ENCODE measurements around the gene PRR9. TPM values are rescaled to one million over a fixed set of nuclear protein-coding genes. Genes with fewer than 3 reads are reported as not detected.

Gene PRR9
- total RNA-seq, 2 experiments from 2014 or later: not detected

GRCh38 chr1:153232553-153232952 is 15.2 kb downstream of the PRR9 start:
- H3K4me3 Mint-ChIP-seq: no peak overlapping the region

GRCh38 chr1:153233448-153233847 is 16.1 kb downstream of the PRR9 start:
- no peaks in the 10 kb centered on the region for H3K4me1 Mint-ChIP-seq (ENCODE audit: low read depth)
- intact Hi-C loops (cut with micrococcal nuclease): no loop called here
- no peaks in the 10 kb centered on the region for H3K9me3 Mint-ChIP-seq
- CTCF ChIA-PET: interaction anchor here (0.7 to 1.1 kb wide), 2 partner anchors 54 to 754 kb away, joined by 3 read pairs; no protein-coding TSS in a partner anchor
- no peak for DNase-seq
- H3K27ac Mint-ChIP-seq: no peak overlapping the region
- no peak overlapping the region for H3K4me3 Mint-ChIP-seq
- no peaks in the 10 kb centered on the region for H3K36me3 Mint-ChIP-seq (ENCODE audit: low read depth)
- peaks cover 8% of the 10 kb centered on the region for H3K27me3 Mint-ChIP-seq (ENCODE audit: low read depth)

More at GRCh38 chr1:153232553-153232952, 15.2 kb downstream of the PRR9 start:
- Mint-ChIP-seq H3K4me1 (ENCODE audit: low read depth) (no peaks in the 10 kb centered on the region), H3K27me3 (ENCODE audit: low read depth) (peaks cover 8% of the 10 kb centered on the region), H3K27ac (no peak overlapping the region), H3K36me3 (ENCODE audit: low read depth) (no peaks in the 10 kb centered on the region), H3K9me3 (no peaks in the 10 kb centered on the region)
- DNase-seq: no peak
- intact Hi-C loops (cut with micrococcal nuclease): no loop called here
- CTCF ChIA-PET: interaction anchor here (1.1 kb wide), 2 partner anchors 8 to 55 kb away, joined by 3 to 4 read pairs; no protein-coding TSS in a partner anchor

- peaks cover 14% of the 10 kb centered on the region for H3K27me3 Mint-ChIP-seq (ENCODE audit: low read depth)
Observed at GRCh38 chr1:153238527-153238926, 21.1 kb downstream of the PRR9 start.

GRCh38 chr1:153242160-153242559 is 24.8 kb downstream of the PRR9 start:
- intact Hi-C loops (cut with micrococcal nuclease): no loop called here
- Mint-ChIP-seq H3K9me3 (no peaks in the 10 kb centered on the region), H3K4me1 (ENCODE audit: low read depth) (no peaks in the 10 kb centered on the region), H3K27ac (no peak overlapping the region), H3K27me3 (ENCODE audit: low read depth) (peaks cover 11% of the 10 kb centered on the region), H3K36me3 (ENCODE audit: low read depth) (no peaks in the 10 kb centered on the region), H3K4me3 (no peak overlapping the region)
- CTCF ChIA-PET: no interaction called here
- no peak for DNase-seq

More at GRCh38 chr1:153238527-153238926, 21.1 kb downstream of the PRR9 start:
- no peaks in the 10 kb centered on the region for H3K36me3 Mint-ChIP-seq (ENCODE audit: low read depth)
- no peak overlapping the region for H3K27ac Mint-ChIP-seq
- no peak for DNase-seq
- CTCF ChIA-PET: interaction anchor here (1.1 kb wide), 1 partner anchor 19 kb away, joined by 3 read pairs; no protein-coding TSS in a partner anchor
- H3K4me3 Mint-ChIP-seq: no peak overlapping the region
- H3K4me1 Mint-ChIP-seq (ENCODE audit: low read depth): no peaks in the 10 kb centered on the region
- no peaks in the 10 kb centered on the region for H3K9me3 Mint-ChIP-seq
- intact Hi-C loops (cut with micrococcal nuclease): no loop called here

GRCh38 chr1:153245466-153245865 is 28.1 kb downstream of the PRR9 start:
- CTCF ChIA-PET: no interaction called here
- no peak overlapping the region for H3K27ac Mint-ChIP-seq
- H3K4me3 Mint-ChIP-seq: no peak overlapping the region
- H3K27me3 Mint-ChIP-seq (ENCODE audit: low read depth): peaks cover 21% of the 10 kb centered on the region
- no peak for DNase-seq
- intact Hi-C loops (cut with micrococcal nuclease): no loop called here
- no peaks in the 10 kb centered on the region for H3K9me3 Mint-ChIP-seq
- H3K4me1 Mint-ChIP-seq (ENCODE audit: low read depth): no peaks in the 10 kb centered on the region
- H3K36me3 Mint-ChIP-seq (ENCODE audit: low read depth): no peaks in the 10 kb centered on the region

- CTCF ChIA-PET: no interaction called here
- intact Hi-C loops (cut with micrococcal nuclease): no loop called here
- no peaks in the 10 kb centered on the region for H3K9me3 Mint-ChIP-seq
- H3K27me3 Mint-ChIP-seq (ENCODE audit: low read depth): peaks cover 22% of the 10 kb centered on the region
- no peaks in the 10 kb centered on the region for H3K4me1 Mint-ChIP-seq (ENCODE audit: low read depth)
- no peak overlapping the region for H3K27ac Mint-ChIP-seq
- no peak for DNase-seq
- no peak overlapping the region for H3K4me3 Mint-ChIP-seq
- no peaks in the 10 kb centered on the region for H3K36me3 Mint-ChIP-seq (ENCODE audit: low read depth)
Observed at GRCh38 chr1:153246018-153246417, 28.6 kb downstream of the PRR9 start.

GRCh38 chr1:153246825-153247224 is 29.4 kb downstream of the PRR9 start:
- H3K4me1 Mint-ChIP-seq (ENCODE audit: low read depth): no peaks in the 10 kb centered on the region
- H3K27ac Mint-ChIP-seq: no peak overlapping the region
- DNase-seq: no peak
- CTCF ChIA-PET: interaction anchor here (0.6 to 0.9 kb wide), 2 partner anchors 26 to 41 kb away, joined by 3 read pairs; no protein-coding TSS in a partner anchor
- H3K27me3 Mint-ChIP-seq (ENCODE audit: low read depth): peaks cover 22% of the 10 kb centered on the region
- no peaks in the 10 kb centered on the region for H3K36me3 Mint-ChIP-seq (ENCODE audit: low read depth)
- intact Hi-C loops (cut with micrococcal nuclease): no loop called here
- no peaks in the 10 kb centered on the region for H3K9me3 Mint-ChIP-seq
- no peak overlapping the region for H3K4me3 Mint-ChIP-seq

GRCh38 chr1:153248176-153248879 is 30.9 kb downstream of the PRR9 start:
- H3K36me3 Mint-ChIP-seq (ENCODE audit: low read depth): no peaks in the 10 kb centered on the region
- intact Hi-C loops (cut with micrococcal nuclease): no loop called here
- H3K4me1 Mint-ChIP-seq (ENCODE audit: low read depth): no peaks in the 10 kb centered on the region

GRCh38 chr1:153250166-153250565 is 32.8 kb downstream of the PRR9 start:
- H3K27ac Mint-ChIP-seq: no peak overlapping the region
- no peaks in the 10 kb centered on the region for H3K9me3 Mint-ChIP-seq
- H3K27me3 Mint-ChIP-seq (ENCODE audit: low read depth): peaks cover 24% of the 10 kb centered on the region
- CTCF ChIA-PET: no interaction called here
- DNase-seq: no peak
- H3K4me3 Mint-ChIP-seq: no peak overlapping the region
- H3K36me3 Mint-ChIP-seq (ENCODE audit: low read depth): no peaks in the 10 kb centered on the region
- H3K4me1 Mint-ChIP-seq (ENCODE audit: low read depth): no peaks in the 10 kb centered on the region
- intact Hi-C loops (cut with micrococcal nuclease): no loop called here

More at GRCh38 chr1:153248176-153248879, 30.9 kb downstream of the PRR9 start:
- H3K9me3 Mint-ChIP-seq: no peaks in the 10 kb centered on the region
- no peak overlapping the region for H3K4me3 Mint-ChIP-seq
- H3K27ac Mint-ChIP-seq: no peak overlapping the region
- CTCF ChIA-PET: no interaction called here
- H3K27me3 Mint-ChIP-seq (ENCODE audit: low read depth): peaks cover 22% of the 10 kb centered on the region
- DNase-seq: no peak

GRCh38 chr1:153251087-153251486 is 33.7 kb downstream of the PRR9 start:
- Mint-ChIP-seq H3K27me3 (ENCODE audit: low read depth) (peaks cover 24% of the 10 kb centered on the region), H3K27ac (no peak overlapping the region)
- CTCF ChIA-PET: no interaction called here

GRCh38 chr1:153251562-153251961 is 34.2 kb downstream of the PRR9 start:
- H3K9me3 Mint-ChIP-seq: no peaks in the 10 kb centered on the region
- peaks cover 22% of the 10 kb centered on the region for H3K27me3 Mint-ChIP-seq (ENCODE audit: low read depth)
- H3K4me3 Mint-ChIP-seq: no peak overlapping the region
- H3K27ac Mint-ChIP-seq: no peak overlapping the region
- CTCF ChIA-PET: no interaction called here
- intact Hi-C loops (cut with micrococcal nuclease): no loop called here
- DNase-seq: no peak
- no peaks in the 10 kb centered on the region for H3K36me3 Mint-ChIP-seq (ENCODE audit: low read depth)
- no peaks in the 10 kb centered on the region for H3K4me1 Mint-ChIP-seq (ENCODE audit: low read depth)

More at GRCh38 chr1:153251087-153251486, 33.7 kb downstream of the PRR9 start:
- Mint-ChIP-seq H3K4me1 (ENCODE audit: low read depth) (no peaks in the 10 kb centered on the region), H3K4me3 (no peak overlapping the region), H3K36me3 (ENCODE audit: low read depth) (no peaks in the 10 kb centered on the region), H3K9me3 (no peaks in the 10 kb centered on the region)
- intact Hi-C loops (cut with micrococcal nuclease): no loop called here
- DNase-seq: no peak

GRCh38 chr1:153251988-153252387 is 34.6 kb downstream of the PRR9 start:
- no peak for DNase-seq
- no peaks in the 10 kb centered on the region for H3K9me3 Mint-ChIP-seq
- H3K27me3 Mint-ChIP-seq (ENCODE audit: low read depth): peaks cover 22% of the 10 kb centered on the region
- CTCF ChIA-PET: interaction anchor here (0.7 kb wide), 2 partner anchors 13 to 23 kb away, joined by 3 read pairs; no protein-coding TSS in a partner anchor
- no peak overlapping the region for H3K4me3 Mint-ChIP-seq
- H3K27ac Mint-ChIP-seq: no peak overlapping the region
- no peaks in the 10 kb centered on the region for H3K4me1 Mint-ChIP-seq (ENCODE audit: low read depth)
- intact Hi-C loops (cut with micrococcal nuclease): no loop called here
- H3K36me3 Mint-ChIP-seq (ENCODE audit: low read depth): no peaks in the 10 kb centered on the region

GRCh38 chr1:153253076-153253475 is 35.7 kb downstream of the PRR9 start:
- H3K36me3 Mint-ChIP-seq (ENCODE audit: low read depth): no peaks in the 10 kb centered on the region
- no peak for DNase-seq
- H3K27me3 Mint-ChIP-seq (ENCODE audit: low read depth): peaks cover 15% of the 10 kb centered on the region
- no peak overlapping the region for H3K4me3 Mint-ChIP-seq
- no peak overlapping the region for H3K27ac Mint-ChIP-seq
- CTCF ChIA-PET: interaction anchor here (0.7 kb wide), 1 partner anchor 37 kb away, joined by 3 read pairs; no protein-coding TSS in a partner anchor
- intact Hi-C loops (cut with micrococcal nuclease): no loop called here
- no peaks in the 10 kb centered on the region for H3K4me1 Mint-ChIP-seq (ENCODE audit: low read depth)
- H3K9me3 Mint-ChIP-seq: no peaks in the 10 kb centered on the region
